ENCODE results near the gene MYOM3. TPM values are rescaled to one million over a fixed set of nuclear protein-coding genes. Genes with fewer than 3 reads are reported as not detected.

The MYOM3 gene
- total RNA-seq, 1 experiment from 2014 or later: not detected

Other genes starting within 250 kb of the MYOM3 start
- 8.9 and 12.1 TPM in 2 replicates for gene FUCA1, start 243.8 kb downstream of the MYOM3 start, total RNA-seq (2021)
- not detected in 2 replicates for gene CNR2, start 198.8 kb downstream of the MYOM3 start, total RNA-seq (2021)
- gene PNRC2, start 152.3 kb downstream of the MYOM3 start, total RNA-seq (2021): 76.2 and 93.2 TPM in 2 replicates
- gene SRSF10, start 131.8 kb downstream of the MYOM3 start, total RNA-seq (2021): 208 and 218 TPM in 2 replicates
- 0.24 TPM in 2 replicates for gene IL22RA1, start 31.0 kb upstream of the MYOM3 start, total RNA-seq (2021)
- 1.4 and 2.0 TPM in 2 replicates for gene IFNLR1, start 75.2 kb upstream of the MYOM3 start, total RNA-seq (2021)
- gene GRHL3, start 207.2 kb upstream of the MYOM3 start, total RNA-seq (2021): 0.20 TPM in 1 of 2 replicates, not detected in the other

Data from A673 (cell line).